Neural crest cell (in vitro differentiated cells): ENCODE results near the gene ZDHHC19. TPM values are rescaled to one million over a fixed set of nuclear protein-coding genes. Genes with fewer than 3 reads are reported as not detected.
"Not testable (repeated sequence)": the region's sequence is repeated elsewhere in the genome, so short reads cannot be mapped to it uniquely, and the experiment has no call there.

Experiments used
- DNase-seq: peaks from one replicate; pipeline ENCODE4 v3.0.0; 2021; ENCODE audit warnings: low read depth, mixed read lengths, low spot score
- H3K27ac Mint-ChIP-seq: one replicate; pipeline ENCODE4 v1.8.0; 2021; ENCODE audit warnings: mild to moderate bottlenecking, mixed read lengths; ENCODE audit not compliant: unreplicated experiment
- H3K27me3 Mint-ChIP-seq: 2 replicates; pipeline ENCODE4 v1.8.0; 2021; ENCODE audit warnings: low read depth, mild to moderate bottlenecking, mixed read lengths
- H3K36me3 Mint-ChIP-seq: 2 replicates; pipeline ENCODE4 v1.8.0; 2021; ENCODE audit warnings: low read depth, mild to moderate bottlenecking, mixed read lengths
- H3K4me1 Mint-ChIP-seq: 2 replicates; pipeline ENCODE4 v1.8.0; 2021; ENCODE audit warnings: mixed read lengths
- H3K4me3 Mint-ChIP-seq: one replicate; pipeline ENCODE4 v1.8.0; 2021; ENCODE audit warnings: mild to moderate bottlenecking, mixed read lengths
- H3K9me3 Mint-ChIP-seq: 2 replicates; pipeline ENCODE4 v1.8.0; 2021; ENCODE audit warnings: mixed read lengths
- total RNA-seq: library from RNA; stranded (reverse); gene quantifications from 2 replicates; pipeline ENCODE4 v1.2.1, GENCODE V29; 2021
- TF ChIP-seq, protein P1 (sequence below): fragments of 200-600 bp; sonication (generic); conservative IDR thresholded peaks from 2 replicates; pipeline ENCODE4 v1.5.0; 2021; ENCODE audit warnings: antibody characterized with exemption, mild to moderate bottlenecking

Gene ZDHHC19
- total RNA-seq, 1 donor from 2014 or later: not detected

DNA sequence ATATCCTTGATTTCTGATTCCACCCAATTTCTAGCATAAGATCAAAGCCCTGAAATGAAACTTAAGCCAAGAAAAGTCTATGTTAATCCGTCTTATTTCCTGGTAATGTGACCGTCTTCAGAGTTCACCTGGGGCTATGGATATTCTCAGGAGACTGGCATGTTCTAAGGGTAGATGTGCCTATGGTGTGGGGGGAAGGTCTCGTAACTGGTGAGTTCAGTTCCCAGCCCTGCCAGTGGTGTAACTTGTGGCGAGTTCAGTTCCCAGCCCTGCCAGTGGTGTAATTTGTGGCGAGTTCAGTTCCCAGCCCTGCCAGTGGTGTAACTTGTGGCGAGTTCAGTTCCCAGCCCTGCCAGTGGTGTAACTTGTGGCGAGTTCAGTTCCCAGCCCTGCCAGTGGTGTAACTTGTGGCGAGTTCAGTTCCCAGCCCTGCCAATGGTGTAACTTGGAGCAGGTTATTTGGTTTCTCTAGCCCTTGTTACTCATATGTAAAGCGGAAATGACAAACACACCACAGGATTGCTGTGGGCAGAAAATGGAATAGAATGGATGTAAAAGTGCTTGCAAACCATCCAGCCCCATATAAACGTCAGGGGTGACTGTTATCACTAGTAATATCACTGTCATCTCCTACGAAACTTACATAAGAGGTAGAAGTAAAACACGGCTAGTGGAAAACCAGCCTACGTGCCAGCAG is 35.6 kb upstream of the ZDHHC19 start:
- no peak overlapping the region for H3K4me3 Mint-ChIP-seq
- no peak for DNase-seq
- H3K27me3 Mint-ChIP-seq: no peaks in the 10 kb centered on the region
- H3K36me3 Mint-ChIP-seq: peaks cover 24% of the 10 kb centered on the region
- H3K27ac Mint-ChIP-seq: no peak overlapping the region
- H3K9me3 Mint-ChIP-seq: peaks cover 2% of the 10 kb centered on the region
- TF ChIP-seq, protein P1, sequence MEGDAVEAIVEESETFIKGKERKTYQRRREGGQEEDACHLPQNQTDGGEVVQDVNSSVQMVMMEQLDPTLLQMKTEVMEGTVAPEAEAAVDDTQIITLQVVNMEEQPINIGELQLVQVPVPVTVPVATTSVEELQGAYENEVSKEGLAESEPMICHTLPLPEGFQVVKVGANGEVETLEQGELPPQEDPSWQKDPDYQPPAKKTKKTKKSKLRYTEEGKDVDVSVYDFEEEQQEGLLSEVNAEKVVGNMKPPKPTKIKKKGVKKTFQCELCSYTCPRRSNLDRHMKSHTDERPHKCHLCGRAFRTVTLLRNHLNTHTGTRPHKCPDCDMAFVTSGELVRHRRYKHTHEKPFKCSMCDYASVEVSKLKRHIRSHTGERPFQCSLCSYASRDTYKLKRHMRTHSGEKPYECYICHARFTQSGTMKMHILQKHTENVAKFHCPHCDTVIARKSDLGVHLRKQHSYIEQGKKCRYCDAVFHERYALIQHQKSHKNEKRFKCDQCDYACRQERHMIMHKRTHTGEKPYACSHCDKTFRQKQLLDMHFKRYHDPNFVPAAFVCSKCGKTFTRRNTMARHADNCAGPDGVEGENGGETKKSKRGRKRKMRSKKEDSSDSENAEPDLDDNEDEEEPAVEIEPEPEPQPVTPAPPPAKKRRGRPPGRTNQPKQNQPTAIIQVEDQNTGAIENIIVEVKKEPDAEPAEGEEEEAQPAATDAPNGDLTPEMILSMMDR: no peak
- no peaks in the 10 kb centered on the region for H3K4me1 Mint-ChIP-seq

DNA sequence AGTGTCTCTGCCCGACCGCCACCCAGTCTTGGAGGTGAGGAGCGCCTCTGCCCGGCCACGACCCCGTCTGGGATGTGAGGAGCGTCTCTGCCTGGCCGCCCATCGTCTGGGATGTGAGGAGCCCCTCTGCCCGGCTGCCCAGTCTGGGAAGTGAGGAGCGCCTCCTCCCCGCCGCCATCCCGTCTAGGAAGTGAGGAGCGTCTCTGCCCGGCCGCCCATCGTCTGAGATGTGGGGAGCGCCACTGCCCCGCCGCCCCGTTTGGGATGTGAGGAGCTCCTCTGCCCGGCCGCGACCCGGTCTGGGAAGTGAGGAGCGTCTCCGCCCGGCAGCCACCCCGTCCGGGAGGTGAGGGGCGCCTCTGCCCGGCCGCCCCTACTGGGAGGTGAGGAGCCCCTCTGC is 33.0 kb upstream of the ZDHHC19 start:
- H3K27ac Mint-ChIP-seq, H3K27me3 Mint-ChIP-seq, H3K4me3 Mint-ChIP-seq, DNase-seq, H3K9me3 Mint-ChIP-seq, H3K4me1 Mint-ChIP-seq: not testable (repeated sequence)
- H3K36me3 Mint-ChIP-seq: peaks cover 25% of the 10 kb centered on the region

DNA sequence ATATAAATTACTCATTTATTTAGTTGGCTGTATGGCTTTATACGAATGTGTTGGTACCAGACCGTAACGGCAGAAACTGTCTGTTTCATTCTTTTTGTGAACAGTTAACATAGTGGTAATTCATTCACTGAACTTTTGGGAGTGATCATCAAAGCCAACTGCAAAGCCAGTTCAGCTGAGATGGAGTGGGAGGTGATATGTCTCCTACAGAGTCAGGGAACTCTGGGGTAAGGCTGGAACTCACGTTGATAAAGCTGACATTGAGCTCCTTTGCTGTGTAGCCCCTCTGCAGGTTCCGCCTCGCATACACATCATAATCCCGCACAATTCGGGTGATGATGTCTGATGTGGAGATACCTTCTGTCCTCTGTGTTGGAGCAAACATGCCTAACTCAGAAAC is 30.5 kb upstream of the ZDHHC19 start:
- no peak for DNase-seq
- Mint-ChIP-seq H3K4me1 (no peaks in the 10 kb centered on the region), H3K27me3 (no peaks in the 10 kb centered on the region), H3K9me3 (peaks cover 2% of the 10 kb centered on the region), H3K27ac (no peak overlapping the region), H3K4me3 (no peak overlapping the region), H3K36me3 (peaks cover 28% of the 10 kb centered on the region)
- TF ChIP-seq, protein P1: no peak

DNA sequence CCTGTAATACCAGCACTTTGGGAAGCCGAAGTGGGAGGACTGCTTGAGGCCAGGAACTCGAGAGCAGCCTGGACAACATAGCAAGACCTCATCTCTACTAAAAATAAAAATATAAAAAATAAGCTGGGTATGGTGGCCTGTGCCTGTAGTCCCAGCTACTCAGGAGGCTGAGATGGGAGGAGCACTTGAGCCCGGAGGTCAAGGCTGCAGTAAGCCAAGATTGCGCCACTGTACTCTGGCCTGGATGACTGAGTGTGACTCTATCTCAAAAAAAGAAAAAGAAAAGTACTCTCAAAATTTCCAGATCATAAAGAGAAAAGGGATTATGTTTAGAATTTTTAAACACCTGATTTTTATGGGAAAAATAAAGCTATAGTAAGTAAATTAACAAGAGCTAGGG is 29.2 kb upstream of the ZDHHC19 start:
- Mint-ChIP-seq H3K36me3 (peaks cover 22% of the 10 kb centered on the region), H3K27me3 (no peaks in the 10 kb centered on the region), H3K27ac (no peak overlapping the region), H3K4me1 (no peaks in the 10 kb centered on the region), H3K4me3 (no peak overlapping the region), H3K9me3 (peaks cover 2% of the 10 kb centered on the region)
- no peak for DNase-seq
- TF ChIP-seq, protein P1: no peak

DNA sequence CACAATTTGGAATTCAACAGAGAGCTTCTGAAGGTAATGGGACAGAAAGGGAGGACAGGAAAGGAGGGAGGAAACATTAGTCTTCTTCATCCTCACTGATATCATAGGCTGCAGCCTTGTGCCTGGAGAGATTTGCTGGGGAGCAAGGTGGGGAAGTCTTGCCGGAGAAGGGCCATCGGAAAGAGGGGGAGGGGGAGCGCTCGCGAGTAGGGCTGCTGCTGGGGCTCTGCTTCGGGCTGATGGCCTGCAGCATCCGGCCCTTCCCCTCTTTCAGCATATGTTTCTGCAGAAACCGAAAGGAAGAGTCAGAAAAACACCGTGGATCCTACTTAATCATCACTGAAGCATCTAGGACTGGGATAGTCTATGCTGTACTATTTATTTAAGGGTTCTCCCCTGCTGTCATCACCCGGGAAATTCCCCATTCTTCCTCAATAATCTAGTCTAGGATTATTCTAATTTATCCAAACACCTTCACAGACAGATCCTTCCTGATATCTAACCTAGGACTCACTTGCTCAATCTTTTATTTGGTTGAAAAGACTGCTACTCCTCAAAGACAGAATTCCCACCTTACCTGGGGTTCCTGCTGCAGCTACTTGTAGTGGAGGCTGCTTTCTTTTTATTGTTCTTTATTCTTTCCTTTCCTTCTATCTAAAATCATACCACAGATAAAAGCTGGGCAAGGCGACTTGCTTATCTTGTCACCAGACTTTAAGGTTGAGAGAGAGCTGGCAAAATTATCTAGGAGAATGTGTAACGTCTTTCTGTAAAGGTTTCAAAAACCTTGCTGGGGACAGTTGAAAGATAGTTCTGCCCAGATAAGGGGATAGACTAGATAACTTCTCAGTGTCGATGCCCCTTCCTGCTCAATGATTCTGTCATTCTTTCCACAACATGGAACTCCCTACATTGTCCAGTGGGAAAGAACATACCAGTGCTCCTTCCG is 27.7 kb upstream of the ZDHHC19 start:
- Mint-ChIP-seq H3K4me1 (no peaks in the 10 kb centered on the region), H3K4me3 (no peak overlapping the region), H3K27ac (no peak overlapping the region), H3K9me3 (peaks cover 2% of the 10 kb centered on the region), H3K27me3 (no peaks in the 10 kb centered on the region), H3K36me3 (peaks cover 18% of the 10 kb centered on the region)
- no peak for DNase-seq
- TF ChIP-seq, protein P1: no peak

DNA sequence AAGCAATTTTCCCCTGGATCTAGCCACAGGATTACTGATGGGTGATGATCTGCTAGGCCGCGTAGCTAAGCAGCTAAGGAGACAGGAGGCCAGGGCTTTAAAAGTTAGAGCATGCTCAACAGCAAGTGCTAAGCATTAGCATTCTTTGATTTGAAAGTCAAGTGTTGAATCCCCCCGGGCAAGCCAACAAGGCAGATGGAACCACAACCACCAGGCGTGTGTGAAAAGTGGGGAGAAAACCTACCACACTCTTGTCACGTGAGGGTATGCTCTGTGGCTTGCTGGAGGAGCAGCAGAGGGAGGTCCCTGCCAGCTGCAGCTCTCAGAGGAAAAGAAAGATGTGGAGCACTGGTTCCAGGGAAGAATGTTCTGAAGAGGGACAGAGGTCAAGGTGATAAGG is 26.0 kb upstream of the ZDHHC19 start:
- Mint-ChIP-seq H3K4me1 (no peaks in the 10 kb centered on the region), H3K36me3 (peaks cover 11% of the 10 kb centered on the region), H3K4me3 (no peak overlapping the region), H3K27ac (peak overlapping the region; percentile 85), H3K9me3 (no peaks in the 10 kb centered on the region), H3K27me3 (no peaks in the 10 kb centered on the region)
- TF ChIP-seq, protein P1: no peak
- no peak for DNase-seq
